Caco-2 (cell line): ENCODE measurements around the gene PWP1. TPM values are rescaled to one million over a fixed set of nuclear protein-coding genes. Genes with fewer than 3 reads are reported as not detected.

Source experiments
- total RNA-seq: library from RNA; stranded (reverse); gene quantifications from 2 replicates; pipeline ENCODE4 v1.2.3, GENCODE V29; 2022

Gene PWP1
- total RNA-seq, 1 experiment from 2014 or later, result 44.6 TPM

Other genes starting within 250 kb of the PWP1 start
- gene PRDM4, start 75.3 kb downstream of the PWP1 start, total RNA-seq, result 19.1 and 19.4 TPM in 2 replicates
- not detected in 2 replicates for gene ASCL4, start 88.9 kb downstream of the PWP1 start, total RNA-seq